Measurements from ENCODE around the gene FUT9.

FUT9 gene

DNA sequence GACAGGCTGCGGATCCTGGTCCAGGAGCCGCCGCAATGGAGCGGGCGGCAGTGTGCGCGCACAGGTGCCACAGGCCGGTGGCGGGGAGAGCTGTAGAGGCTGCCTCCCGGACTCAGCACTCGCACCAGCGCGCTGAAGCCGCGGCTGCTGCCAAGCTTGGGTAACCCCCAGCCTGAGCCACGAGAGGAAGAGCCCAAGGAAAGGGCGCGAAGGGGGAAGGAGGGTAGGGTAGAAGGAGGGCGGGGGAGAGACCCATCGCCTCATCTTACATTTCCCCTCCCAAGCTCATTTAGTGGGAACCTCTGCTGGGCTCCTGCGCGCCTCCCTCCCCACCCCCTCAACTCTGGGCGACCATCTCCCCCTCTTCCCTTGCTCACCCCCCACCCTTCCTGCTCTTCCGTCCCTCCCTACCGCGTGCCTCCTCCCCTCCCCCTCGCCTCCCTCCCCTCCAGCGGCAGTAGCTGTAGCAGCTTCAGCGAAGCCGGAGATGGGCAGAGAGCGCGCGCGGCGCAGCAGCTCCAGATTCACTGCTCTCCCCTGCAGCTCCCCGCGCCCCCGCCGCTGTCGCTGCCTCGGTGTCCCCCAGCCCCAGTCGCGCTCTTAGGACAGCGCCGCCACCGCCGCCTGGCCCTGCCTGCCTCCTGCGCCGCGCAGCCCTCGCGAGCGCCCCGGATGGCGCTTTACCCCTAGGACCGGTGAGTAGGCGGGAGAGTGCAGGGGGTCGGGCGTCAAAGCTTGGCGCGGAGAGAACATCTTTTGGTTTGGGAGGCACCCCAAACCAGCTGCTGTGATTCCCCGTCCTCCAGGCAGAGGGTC, at the start of gene FUT9:
Gene FUT9, plus strand, starts transcription at position 457 of the 816 bp plus-strand sequence. CDS start 187,182 bp downstream, outside the sequence.
- peak; percentile 81 for DNase-seq (ENCODE audit: low spot score)

DNA sequence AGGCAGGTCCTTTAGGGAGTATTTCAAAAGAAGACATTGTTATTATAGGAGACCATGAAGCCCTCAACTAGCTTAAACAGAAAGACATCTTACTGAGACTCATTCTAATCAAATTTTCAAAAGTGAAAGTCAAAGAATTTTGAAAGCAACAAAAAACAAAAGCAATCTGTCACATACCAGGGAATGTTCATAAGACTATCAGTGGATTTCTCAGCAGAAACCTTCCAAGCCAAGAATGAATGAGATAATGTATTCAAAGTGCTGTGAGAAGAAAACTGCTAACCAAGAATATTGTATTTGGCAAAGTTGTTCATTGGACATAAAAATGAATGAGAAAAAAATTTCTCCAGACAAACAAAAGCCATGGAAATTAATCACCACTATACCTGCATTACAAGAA, 48.2 kb upstream of the FUT9 start:
- no peak for DNase-seq (ENCODE audit: low spot score)

DNA sequence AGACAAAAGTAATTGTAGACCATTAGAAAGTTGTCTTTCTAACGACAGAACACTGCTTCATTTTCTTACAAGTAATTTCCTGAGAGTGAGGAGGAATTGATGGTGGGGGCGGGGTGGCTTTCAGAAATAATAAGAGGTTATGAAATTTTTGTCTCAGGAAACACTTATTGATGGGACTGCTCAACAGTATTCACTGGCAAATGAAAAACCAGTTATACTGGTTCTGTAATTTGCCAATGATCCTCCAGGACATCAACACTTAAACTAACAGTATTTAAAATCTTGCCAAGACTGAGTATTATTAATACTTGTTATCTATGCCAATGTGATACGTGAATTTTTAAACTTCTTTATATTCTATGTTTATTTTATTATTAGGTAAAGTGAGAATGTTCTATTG, 41.8 kb upstream of the FUT9 start:
- DNase-seq (ENCODE audit: low spot score) = no peak

DNA sequence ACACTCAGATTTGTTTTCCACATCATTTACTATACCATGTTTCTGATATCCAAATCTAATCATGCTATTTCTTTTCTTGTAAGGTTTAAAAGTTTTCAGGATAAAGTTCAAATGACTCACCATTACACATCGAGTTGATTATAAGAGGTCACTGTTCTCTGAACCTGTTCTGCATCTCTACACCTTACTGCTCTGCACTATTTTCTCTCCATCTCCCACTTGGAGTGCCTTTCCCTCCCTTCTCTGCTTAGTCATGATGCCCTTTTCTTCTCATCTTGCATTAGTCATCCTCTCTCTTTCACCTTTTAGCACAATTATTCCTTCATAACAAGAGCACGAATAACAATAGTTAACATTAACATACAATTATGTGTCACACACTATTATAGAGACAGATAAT, 37.5 kb upstream of the FUT9 start:
- DNase-seq (ENCODE audit: low spot score) = no peak

DNA sequence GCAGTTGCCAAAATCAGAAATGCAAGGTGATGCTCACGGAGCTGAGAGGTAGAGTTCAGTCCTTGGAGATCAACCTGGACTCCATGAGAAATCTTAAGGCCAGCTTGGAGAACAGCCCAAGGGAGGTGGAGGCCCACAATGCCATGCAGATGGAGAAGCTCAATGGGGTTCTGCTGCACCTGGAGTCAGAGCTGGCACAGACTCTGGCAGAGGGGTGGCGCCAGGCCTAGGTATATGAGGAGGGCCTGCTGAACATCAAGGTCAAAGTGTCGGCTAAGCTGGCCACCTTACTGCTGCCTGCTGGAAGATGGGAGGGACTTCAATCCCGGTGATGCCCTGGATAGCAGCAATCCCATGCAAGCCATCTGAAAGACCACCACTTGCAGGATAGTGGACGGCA, 23.9 kb upstream of the FUT9 start:
- no peak for DNase-seq (ENCODE audit: low spot score)

DNA sequence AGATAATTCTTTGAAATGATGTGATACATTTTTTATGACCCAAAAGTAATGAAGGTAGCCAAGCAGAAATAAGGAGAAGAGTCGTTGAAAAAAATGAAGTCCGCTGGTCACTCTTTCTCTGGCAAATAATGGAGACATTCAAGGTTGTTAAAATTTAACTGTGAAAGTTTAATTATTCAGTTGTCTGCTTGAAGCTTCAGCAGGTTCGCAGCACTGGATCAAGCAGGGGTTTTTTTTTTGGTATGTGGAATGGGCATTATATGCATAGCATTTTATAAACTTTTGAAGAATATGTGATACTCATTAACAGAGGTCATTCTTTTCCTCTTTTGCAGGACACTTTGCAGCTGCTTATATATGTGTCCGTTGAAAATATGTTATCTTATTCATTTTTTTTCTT, 21.6 kb upstream of the FUT9 start:
- DNase-seq (ENCODE audit: low spot score) = no peak

DNA sequence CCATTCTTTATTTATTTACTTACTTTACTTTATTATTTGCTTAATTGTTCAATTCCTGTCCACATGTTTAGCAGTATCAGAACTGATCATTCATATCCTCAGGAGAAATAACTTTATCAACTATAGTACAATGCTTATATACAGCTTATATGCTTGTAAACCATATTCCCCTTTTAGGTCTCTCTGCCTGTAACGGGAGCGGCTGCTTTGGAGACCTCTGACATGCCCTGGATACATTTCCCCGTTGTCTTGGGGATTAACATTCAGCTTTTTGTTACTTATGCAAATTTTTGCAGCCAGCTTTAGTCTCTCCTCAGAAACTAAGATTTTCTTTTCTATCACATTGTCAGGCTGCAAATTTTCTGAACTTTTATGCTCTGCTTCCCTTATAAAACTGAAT, 17.6 kb upstream of the FUT9 start:
- DNase-seq (ENCODE audit: low spot score) = no peak

DNA sequence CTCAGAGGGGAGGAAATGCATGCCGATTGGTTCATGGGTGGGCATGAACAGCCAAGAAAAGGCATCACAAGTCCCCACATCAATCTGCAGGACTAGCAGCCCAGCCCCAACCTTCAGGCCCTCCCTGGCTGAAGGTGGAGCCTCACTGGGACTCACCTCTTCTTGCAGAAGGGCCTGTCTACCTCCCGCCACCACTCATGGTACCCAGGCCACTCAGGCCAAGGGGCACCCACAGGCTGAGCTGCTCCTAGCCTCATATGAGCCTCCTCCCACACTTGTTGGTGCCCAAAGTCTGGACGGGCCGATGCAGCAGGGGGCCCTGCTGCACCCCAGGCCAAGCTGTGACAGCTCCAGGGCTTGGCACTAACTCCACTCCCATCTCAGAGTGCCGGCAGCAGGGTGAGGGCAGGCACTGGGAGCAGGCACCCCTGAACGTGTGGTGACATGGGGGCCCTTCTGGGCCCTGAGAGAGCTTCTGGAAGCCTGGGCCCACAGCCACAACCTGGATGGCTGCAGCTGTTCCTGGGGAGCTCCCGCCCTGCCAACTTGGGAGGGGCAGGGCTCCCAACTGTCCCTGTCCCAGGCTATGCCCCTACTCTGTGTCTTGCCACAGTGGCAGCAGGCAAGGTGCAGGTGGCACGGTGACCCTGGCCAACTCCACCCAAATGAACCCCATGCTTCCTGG, 13.7 kb upstream of the FUT9 start:
- DNase-seq (ENCODE audit: low spot score) = no peak

DNA sequence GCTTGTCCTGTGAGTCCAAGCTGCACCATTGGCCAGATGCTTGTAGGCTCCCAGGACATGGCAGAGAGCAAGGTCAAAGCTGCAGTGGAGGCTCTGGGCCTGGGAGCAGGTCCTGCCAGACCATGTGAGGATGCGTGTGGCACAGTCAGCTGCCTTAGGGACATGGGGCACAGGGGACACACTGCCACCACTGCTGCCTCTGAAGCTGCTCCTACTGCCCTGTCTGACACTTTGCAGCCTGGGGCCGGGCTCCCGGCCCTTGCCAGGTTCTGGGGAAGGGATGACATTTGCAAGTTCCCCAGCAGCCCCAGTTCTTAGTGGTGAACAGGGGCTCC, 13.2 kb upstream of the FUT9 start:
- no peak for DNase-seq (ENCODE audit: low spot score)

DNA sequence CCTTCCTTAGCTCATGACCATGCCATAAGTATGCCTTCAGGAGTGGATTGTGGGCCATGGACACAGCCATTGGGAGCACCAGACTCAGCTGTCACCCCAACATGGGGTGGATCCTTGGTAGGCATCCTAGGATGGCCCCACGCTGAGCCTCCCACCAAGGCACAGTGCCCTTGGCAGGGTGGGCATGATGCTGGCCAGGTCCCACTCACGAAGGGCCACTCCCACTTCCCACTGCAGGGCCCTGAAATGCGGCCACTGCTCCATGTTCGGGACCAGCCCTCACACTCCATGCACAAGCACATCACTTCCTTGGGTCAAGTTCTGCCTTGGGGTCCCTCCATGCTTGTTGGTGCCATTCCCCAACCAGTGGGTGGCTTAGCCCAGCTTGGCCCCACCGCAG, 12.9 kb upstream of the FUT9 start:
- no peak for DNase-seq (ENCODE audit: low spot score)

DNA sequence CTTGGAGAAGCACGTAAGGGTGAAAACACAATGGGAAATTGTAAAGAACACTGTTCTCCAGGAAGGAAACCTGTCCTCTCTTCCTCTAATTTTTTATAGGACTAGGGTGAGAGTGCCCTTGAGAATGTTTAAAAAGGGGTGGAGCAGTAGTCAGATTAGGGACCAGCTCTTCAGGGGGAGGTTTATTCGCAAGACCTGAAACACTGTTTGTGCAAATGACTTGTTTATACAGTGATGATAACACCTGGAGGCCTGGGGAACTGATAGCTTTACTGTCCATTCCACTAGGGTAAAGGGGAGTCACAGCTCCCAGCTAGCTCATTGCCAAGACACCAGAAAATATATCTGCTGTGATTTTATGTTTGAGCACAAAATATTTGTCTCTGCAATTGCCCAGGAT, 8.1 kb upstream of the FUT9 start:
- no peak for DNase-seq (ENCODE audit: low spot score)

DNA sequence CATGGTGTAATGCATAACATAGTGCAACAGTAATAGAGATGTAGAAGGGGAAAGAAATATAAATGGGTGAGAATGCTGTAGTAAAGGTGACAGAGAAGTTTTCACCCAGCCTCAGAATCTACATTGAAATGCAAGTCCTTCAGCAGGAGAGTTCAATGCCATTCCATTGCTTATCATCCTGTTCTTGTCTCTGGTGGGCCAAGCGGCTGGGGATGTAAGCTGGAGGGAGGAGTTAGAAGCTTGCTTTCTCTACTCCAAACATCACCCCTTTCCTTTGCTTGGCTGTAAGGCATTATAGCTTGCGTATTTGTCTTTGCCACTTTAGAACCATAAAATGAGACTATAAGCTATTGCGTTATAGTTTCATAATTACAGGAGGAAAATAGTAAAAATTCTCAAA, 2.2 kb upstream of the FUT9 start:
- DNase-seq (ENCODE audit: low spot score) = no peak

DNA sequence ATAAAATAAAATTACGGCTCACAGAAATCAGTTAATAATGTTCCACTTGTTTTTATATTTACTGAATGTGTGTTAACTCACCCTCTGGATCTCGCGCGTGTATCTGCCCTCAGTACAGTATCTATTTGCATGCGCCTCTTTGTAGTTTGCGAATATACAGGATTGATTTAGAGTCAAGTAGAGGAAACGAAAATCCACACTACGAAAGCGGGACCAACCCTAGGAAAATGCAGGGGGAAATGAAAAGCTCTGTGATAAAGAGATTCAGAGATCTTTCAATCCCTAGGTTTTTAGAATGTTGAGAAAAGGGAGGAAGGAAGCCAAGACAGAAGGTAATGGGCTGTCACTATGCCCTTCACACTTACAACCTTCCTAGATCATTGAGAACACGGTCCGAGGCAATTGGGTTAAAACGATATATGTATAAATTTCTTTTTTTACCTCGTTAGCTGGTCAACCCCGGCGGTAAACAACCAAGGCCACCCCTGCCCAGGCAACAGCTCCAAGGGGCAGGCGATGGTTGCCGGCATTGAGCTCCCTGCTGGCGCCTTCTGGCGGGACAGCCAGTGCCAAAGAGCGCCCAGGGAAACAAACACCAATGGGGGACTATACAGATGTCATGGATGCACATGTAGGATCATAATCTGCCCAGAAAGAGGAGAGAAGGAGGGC, 792 bp upstream of the FUT9 start:
- DNase-seq (ENCODE audit: low spot score) = peak; percentile 64

DNA sequence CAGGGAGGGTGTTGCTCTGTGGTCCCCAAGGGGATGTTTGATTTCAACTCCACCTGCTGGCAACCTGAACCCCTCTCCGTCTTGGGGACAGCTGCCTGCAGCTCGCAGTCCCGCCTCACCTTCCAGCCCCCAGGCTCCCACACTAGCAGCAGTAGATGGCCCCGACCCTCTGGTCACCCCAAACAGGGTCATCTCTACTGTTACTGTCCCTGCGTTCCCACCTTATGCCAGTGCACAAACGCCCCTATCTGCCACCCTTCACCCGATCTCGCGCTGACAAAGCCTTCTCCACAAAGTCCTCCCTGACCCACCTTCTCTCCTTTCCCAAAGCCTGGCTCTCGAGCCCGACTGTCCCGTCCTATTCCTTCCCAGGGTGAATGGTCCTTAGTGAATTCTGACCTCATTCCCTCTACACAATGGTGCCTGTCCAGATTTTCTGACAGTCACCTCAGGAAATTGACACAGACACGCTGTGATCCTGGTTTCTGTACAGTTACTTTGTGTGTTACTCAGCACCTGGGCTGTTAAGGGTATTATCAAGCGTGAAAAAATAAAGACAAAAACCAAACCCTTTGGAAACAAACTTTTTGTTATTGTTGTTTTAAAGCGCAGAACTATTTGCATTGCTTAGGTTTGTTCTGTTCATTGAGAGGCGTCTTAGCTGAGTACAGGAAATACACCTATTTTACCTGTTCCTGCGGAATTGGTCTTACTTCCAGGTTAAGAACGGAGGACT, 728 bp downstream of the FUT9 start:
- peak; percentile 52 for DNase-seq (ENCODE audit: low spot score)

DNA sequence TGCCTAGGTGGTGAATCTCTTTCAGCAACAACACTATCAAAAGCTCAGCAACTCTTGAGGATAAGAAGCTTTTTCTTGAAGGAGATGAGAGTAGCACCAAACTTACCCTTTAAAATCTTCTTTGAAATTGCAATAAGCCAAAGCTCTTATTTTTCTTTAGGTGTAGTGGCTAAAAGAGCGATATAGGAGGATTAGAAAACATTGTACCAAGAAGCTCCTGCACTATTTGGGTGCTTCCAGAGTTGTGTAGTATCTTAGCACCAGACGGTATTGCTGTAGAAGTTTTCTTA, 1.2 kb downstream of the FUT9 start:
- peak; percentile 49 for DNase-seq (ENCODE audit: low spot score)

DNA sequence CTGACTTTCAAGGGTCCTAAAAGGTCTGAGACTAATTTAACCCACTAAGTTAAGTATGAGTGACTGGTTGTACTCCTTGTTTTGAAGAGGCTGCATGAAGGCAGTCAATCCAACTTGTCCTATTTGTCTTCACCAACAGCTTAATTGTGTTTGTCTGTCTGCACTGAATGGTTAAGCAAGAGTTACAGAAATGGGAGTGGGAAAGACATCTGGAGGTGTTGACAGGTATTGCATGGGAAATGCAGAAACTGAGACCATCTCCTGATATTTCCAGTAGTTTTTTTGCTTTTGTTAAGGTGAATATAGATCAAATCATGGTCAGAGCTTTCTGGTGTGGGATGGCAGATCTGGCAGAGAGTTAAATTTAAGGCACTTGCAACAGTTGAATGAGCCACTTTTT, 6.5 kb downstream of the FUT9 start:
- no peak for DNase-seq (ENCODE audit: low spot score)

DNA sequence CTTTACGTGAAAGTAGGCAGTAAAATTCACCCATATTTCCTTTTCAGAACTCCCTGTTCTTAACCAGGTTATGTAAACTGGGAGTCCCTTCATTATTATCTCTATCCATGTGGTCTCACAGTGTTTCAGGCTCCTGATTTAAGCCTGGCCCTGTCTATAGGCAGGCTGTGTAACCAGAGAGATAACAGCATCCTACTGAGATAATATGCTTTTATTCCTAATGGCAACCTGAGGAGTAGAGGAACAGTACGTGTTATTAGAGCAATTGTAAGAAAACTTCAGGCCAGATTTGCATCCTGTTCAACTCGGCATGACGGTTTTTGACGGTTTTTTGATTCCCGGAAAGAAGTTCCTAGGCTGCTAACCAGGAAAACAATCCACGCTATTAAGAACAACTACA, 16.9 kb downstream of the FUT9 start:
- DNase-seq (ENCODE audit: low spot score) = peak; percentile 31

DNA sequence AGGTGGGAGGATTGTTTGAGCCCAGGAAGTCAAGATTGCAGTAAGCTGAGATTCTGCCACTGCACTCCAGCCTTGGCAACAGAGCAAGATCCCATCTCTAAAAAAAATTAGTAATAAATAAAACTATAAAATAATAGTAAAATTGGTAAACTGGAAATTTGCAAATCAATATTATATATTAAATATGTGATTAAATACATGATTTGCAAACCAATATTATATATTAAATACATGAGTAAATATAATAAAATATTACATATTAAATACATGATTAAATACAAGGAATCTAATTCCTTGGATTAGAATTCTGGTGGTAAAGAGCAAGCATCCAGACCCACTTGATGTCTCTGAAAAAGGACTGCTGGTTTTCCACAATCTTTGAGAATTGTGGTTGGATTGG, 35.8 kb downstream of the FUT9 start:
- no peak for DNase-seq (ENCODE audit: low spot score)

DNA sequence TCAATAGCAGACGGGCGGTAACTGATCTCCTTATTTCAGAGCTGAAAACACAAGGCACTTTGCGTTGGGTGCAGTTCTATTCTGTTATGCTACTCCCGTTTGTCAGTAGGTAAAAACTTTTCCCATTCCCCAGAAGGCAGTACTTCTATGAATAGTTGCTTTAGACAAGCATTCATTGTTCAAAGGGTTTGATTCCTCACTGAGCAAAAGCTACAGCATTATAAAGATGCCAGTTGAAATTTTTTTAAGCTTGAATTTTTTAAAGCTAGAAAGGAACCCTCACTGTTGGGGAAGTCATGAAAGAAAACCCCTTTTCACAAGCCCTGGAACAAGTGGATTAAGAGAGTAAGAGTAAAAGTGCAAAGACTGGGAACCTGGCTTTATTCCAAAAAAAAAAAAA, 42.3 kb downstream of the FUT9 start:
- DNase-seq (ENCODE audit: low spot score) = peak; percentile 74

DNA sequence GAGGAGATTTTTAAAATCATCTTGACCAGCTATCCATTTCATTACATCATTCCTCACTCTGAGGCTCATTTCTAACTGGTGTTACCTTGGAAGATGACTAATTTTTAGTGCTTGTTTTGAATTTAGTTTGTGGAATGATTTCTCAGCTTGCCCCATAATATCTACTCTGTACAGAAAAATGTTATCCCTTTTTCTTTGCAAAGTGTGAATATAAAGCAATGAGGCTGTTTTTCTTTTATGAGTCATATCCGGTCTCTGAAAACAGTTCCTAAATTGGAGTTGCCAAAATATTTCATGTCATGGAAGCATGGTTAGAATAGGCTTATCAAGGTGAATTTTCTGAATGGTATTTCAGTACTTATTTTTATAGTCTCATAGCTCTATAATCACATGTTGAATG, 43.8 kb downstream of the FUT9 start:
- DNase-seq (ENCODE audit: low spot score) = no peak

DNA sequence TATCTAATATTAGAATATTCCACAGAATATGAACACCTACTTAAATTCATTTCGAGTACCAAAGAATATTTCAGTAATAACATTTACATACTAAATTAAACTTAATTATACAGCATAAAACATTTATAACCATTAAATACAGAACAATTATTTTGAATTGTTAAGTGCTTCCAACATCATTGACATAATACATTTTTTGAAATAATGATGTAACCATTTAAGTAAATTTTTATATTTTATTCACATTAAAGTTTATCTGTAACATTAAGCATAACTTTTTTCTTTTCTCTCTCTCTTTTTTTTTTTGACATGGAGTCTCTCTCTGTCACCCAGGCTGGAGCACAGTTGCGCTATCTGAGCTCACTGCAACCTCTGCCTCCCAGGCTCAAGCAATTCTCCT, 44.5 kb downstream of the FUT9 start:
- DNase-seq (ENCODE audit: low spot score) = no peak

DNA sequence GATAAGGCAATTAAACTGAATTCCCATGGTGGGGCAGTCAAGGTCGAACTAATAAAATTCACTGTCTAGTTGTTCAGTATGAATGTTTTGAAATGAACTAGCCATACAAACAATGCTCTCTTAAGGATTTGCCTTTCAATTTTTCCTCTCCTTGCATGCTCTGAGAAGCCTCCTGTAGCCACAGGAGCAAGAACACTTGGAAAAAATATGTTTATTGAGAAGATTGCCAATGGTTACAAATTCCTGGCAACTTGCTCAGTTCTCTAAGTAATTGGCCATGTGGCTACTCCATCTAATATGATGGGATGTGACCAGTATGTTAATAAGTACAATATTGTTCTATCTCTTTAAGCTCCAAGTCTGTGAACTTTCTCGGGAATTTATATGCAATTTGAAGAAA, 49.4 kb downstream of the FUT9 start:
- peak; percentile 54 for DNase-seq (ENCODE audit: low spot score)

DNA sequence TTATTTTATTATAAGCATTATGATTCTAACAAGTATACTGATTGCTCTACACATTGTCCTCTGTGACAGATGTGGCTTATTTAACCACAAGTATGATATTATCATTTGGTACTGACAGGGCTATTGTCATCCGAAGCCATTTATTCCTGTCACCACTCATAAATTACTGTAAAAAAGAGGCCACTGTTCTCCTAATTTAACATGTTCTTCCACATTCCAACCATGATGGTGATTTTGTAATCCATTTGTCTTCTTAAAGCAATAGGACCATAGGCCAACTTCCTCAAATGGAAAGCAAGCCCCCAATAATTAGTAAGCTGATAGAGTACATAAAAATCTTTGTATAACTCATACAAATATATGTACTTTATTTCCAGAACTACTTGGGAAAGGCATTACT, 50.6 kb downstream of the FUT9 start:
- no peak for DNase-seq (ENCODE audit: low spot score)

All from pons (tissue), 1 donor.